IMR-90 (cell line): Measurements from ENCODE around the gene MPP2. TPM values are rescaled to one million over a fixed set of nuclear protein-coding genes. Genes with fewer than 3 reads are reported as not detected.

Experiments used
- ATAC-seq: fragments of 200-7000 bp; cut with Tn5 transposase; 2 replicates; pipeline ENCODE4 v1.9.1; 2020; ENCODE audit warnings: low read depth, mild to moderate bottlenecking, moderate library complexity
- BruUV-seq: library from RNA; stranded (reverse); fragments of 400-500 nt; replicated peaks from 2 replicates; lab custom pipeline; 2021; lab: Mats Ljungman, UMichigan
- CTCF ChIA-PET: fragments of 300-600 bp; formaldehyde crosslinking; extraction: SDS; loops from one replicate; lab custom pipeline; 2021; ENCODE audit warnings: antibody characterized with exemption; lab: Yijun Ruan, JAX
- POLR2A ChIA-PET: fragments of 300-600 bp; sonication (Branson Sonifier 250); formaldehyde crosslinking; loops from one replicate; lab custom pipeline; 2022; ENCODE audit warnings: antibody characterized with exemption; ENCODE audit not compliant: unreplicated experiment; lab: Charles Lee
- DNase-seq: peaks from one replicate; pipeline ENCODE4 v3.0.0; 2013
- H2AFZ ChIP-seq: replicated peaks from 2 replicates; pipeline ENCODE3; 2013; ENCODE audit warnings: low read length, mild to moderate bottlenecking; ENCODE audit not compliant: poor library complexity
- H2AK5ac ChIP-seq: 2 replicates; pipeline ENCODE4 v1.6.1; 2013; ENCODE audit warnings: low read depth, low read length, inconsistent platforms
- H2AK9ac ChIP-seq: replicated peaks from 2 replicates; pipeline ENCODE3; 2013; ENCODE audit warnings: mild to moderate bottlenecking, low read depth, low read length, moderate library complexity; ENCODE audit not compliant: poor library complexity
- H2BK120ac ChIP-seq: 2 replicates; pipeline ENCODE4 v1.6.1; 2013; ENCODE audit warnings: low read depth, low read length, inconsistent platforms
- H2BK15ac ChIP-seq: 3 replicates; pipeline ENCODE4 v1.6.1; 2013; ENCODE audit warnings: low read depth, low read length, inconsistent platforms
- H2BK20ac ChIP-seq: 2 replicates; pipeline ENCODE4 v1.6.1; 2013; ENCODE audit warnings: low read depth, mild to moderate bottlenecking, inconsistent platforms, low read length, moderate library complexity
- H2BK5ac ChIP-seq: 2 replicates; pipeline ENCODE4 v1.6.1; 2013; ENCODE audit warnings: mild to moderate bottlenecking, low read depth, low read length, inconsistent platforms; ENCODE audit not compliant: poor library complexity, severe bottlenecking
- H3K14ac ChIP-seq: replicated peaks from 2 replicates; pipeline ENCODE4 v1.6.1; 2013; ENCODE audit warnings: low read depth, low read length, inconsistent platforms
- H3K18ac ChIP-seq: 2 replicates; pipeline ENCODE4 v1.6.1; 2013; ENCODE audit warnings: low read depth, low read length, control low read depth
- H3K23ac ChIP-seq: 2 replicates; pipeline ENCODE4 v1.6.1; 2013; ENCODE audit warnings: low read depth, low read length, inconsistent platforms
- H3K27ac ChIP-seq: 2 replicates; pipeline ENCODE4 v1.5.1; 2013; ENCODE audit warnings: mild to moderate bottlenecking, control low read depth, low read length; ENCODE audit not compliant: insufficient read depth
- H3K27me3 ChIP-seq: 2 replicates; pipeline ENCODE4 v1.6.1; 2013; ENCODE audit warnings: low read length; ENCODE audit not compliant: control insufficient read depth, insufficient read depth
- H3K36me3 ChIP-seq: 2 replicates; pipeline ENCODE4 v1.6.1; 2013; ENCODE audit warnings: low read length, mixed read lengths; ENCODE audit not compliant: control insufficient read depth, insufficient read depth
- H3K4ac ChIP-seq: 2 replicates; pipeline ENCODE4 v1.6.1; 2013; ENCODE audit warnings: low read depth, low read length, inconsistent platforms
- H3K4me1 ChIP-seq: 2 replicates; pipeline ENCODE4 v1.6.1; 2013; ENCODE audit warnings: low read length, mixed read lengths; ENCODE audit not compliant: control insufficient read depth, insufficient read depth
- H3K4me2 ChIP-seq: 2 replicates; pipeline ENCODE4 v1.6.1; 2013; ENCODE audit warnings: low read depth, mild to moderate bottlenecking, control low read depth, low read length, moderate library complexity
- H3K4me3 ChIP-seq: 2 replicates; pipeline ENCODE4 v1.5.1; 2013; ENCODE audit warnings: low read depth, mild to moderate bottlenecking, control low read depth, low read length, moderate library complexity; ENCODE audit not compliant: insufficient read depth
- H3K56ac ChIP-seq: 2 replicates; pipeline ENCODE4 v1.6.1; 2013; ENCODE audit warnings: low read length, inconsistent platforms; ENCODE audit not compliant: insufficient read depth; ENCODE audit errors: extremely low read depth
- H3K79me1 ChIP-seq, 2 experiments: 2 replicates each; pipeline ENCODE4 v1.6.1; 2013; ENCODE audit warnings: low read length in 2 of 2, inconsistent platforms in 1 of 2, low read depth in 1 of 2
- H3K9ac ChIP-seq: 2 replicates; pipeline ENCODE4 v1.6.1; 2013; ENCODE audit warnings: low read depth, low read length, control low read depth
- H3K9me1 ChIP-seq: 2 replicates; pipeline ENCODE4 v1.6.1; 2013; ENCODE audit warnings: low read length, inconsistent platforms; ENCODE audit not compliant: insufficient read depth
- H3K9me3 ChIP-seq: 2 replicates; pipeline ENCODE4 v1.6.1; 2013; ENCODE audit warnings: low read length; ENCODE audit not compliant: control insufficient read depth, insufficient read depth
- H4K20me1 ChIP-seq: 2 replicates; pipeline ENCODE4 v1.6.1; 2013; ENCODE audit warnings: low read length, inconsistent platforms; ENCODE audit not compliant: insufficient read depth
- H4K5ac ChIP-seq: 2 replicates; pipeline ENCODE4 v1.6.1; 2013; ENCODE audit warnings: mild to moderate bottlenecking, low read depth, low read length, control low read depth
- H4K8ac ChIP-seq, 2 experiments: 2 replicates each; pipeline ENCODE4 v1.6.1; 2013; ENCODE audit warnings: low read depth in 2 of 2, low read length in 2 of 2, control low read depth in 1 of 2, inconsistent platforms in 1 of 2
- H4K91ac ChIP-seq: 2 replicates; pipeline ENCODE4 v1.6.1; 2013; ENCODE audit warnings: low read depth, low read length, inconsistent platforms; ENCODE audit not compliant: insufficient read depth
- BHLHE40 ChIP-seq: fragments of 150-350 bp; IDR thresholded peaks from 2 replicates; pipeline ENCODE4 v1.6.1; 2016; ENCODE audit warnings: mild to moderate bottlenecking, low read depth, low read length
- CEBPB ChIP-seq: IDR thresholded peaks from 2 replicates; pipeline ENCODE4 v1.6.1; 2012; ENCODE audit warnings: low read depth, low read length, improper control_type of control experiment
- CTCF ChIP-seq: conservative IDR thresholded peaks from 2 replicates; pipeline ENCODE4 v1.5.1; 2012; ENCODE audit warnings: mild to moderate bottlenecking, low read depth, low read length, improper control_type of control experiment
- FOS ChIP-seq: fragments of 150-350 bp; IDR thresholded peaks from 2 replicates; pipeline ENCODE4 v1.6.1; 2016; ENCODE audit warnings: low read depth, low read length
- MAFK ChIP-seq: IDR thresholded peaks from 2 replicates; pipeline ENCODE4 v1.6.1; 2012; ENCODE audit warnings: low read depth, low read length, improper control_type of control experiment
- MAZ ChIP-seq: IDR thresholded peaks from 2 replicates; pipeline ENCODE4 v1.6.1; 2012; ENCODE audit warnings: low read depth, mild to moderate bottlenecking, low read length, improper control_type of control experiment, moderate library complexity, borderline replicate concordance
- MXI1 ChIP-seq: IDR thresholded peaks from 2 replicates; pipeline ENCODE4 v1.6.1; 2012; ENCODE audit warnings: low read depth, mild to moderate bottlenecking, low read length, moderate library complexity, borderline replicate concordance
- POLR2A ChIP-seq: IDR thresholded peaks from 2 replicates; pipeline ENCODE4 v1.6.1; 2012; ENCODE audit warnings: mild to moderate bottlenecking, low read depth, low read length
- RCOR1 ChIP-seq: IDR thresholded peaks from 2 replicates; pipeline ENCODE4 v1.6.1; 2012; ENCODE audit warnings: mild to moderate bottlenecking, low read length, improper control_type of control experiment; ENCODE audit not compliant: insufficient replicate concordance
- RFX5 ChIP-seq: IDR thresholded peaks from 2 replicates; pipeline ENCODE4 v1.8.0; 2012; ENCODE audit warnings: low read depth, mild to moderate bottlenecking, low read length, moderate library complexity
- SMC3 ChIP-seq: fragments of 150-350 bp; IDR thresholded peaks from 2 replicates; pipeline ENCODE4 v1.6.1; 2016; ENCODE audit warnings: low read depth, mild to moderate bottlenecking, antibody characterized with exemption, low read length, moderate library complexity
- WGBS, 2 experiments: methylation state at CpG; one replicate each; pipeline versions ENCODE4 v1.1.5 to v1.1.7; 2013; ENCODE audit warnings: missing lambda C conversion rate in 2 of 2; ENCODE audit not compliant: insufficient read length in 1 of 2; ENCODE audit errors: extremely low coverage in 2 of 2; 5-methylcytosine and 5-hydroxymethylcytosine counted together
- dilution Hi-C: fragments of 300-500 bp; cut with HindIII; formaldehyde crosslinking; loops from one replicate; pipeline ENCODE4 v1.14.3; 2018; ENCODE audit warnings: low sequenced_read_pairs; ENCODE audit not compliant: unreplicated experiment
- in situ Hi-C: fragments of 300-500 bp; cut with MboI; formaldehyde crosslinking; loops from 3 replicates; pipeline ENCODE4 v1.14.3; 2019; ENCODE audit warnings: low sequenced_read_pairs, inconsistent platforms, mixed read lengths
- intact Hi-C: fragments of 100-400 bp; cut with micrococcal nuclease; formaldehyde crosslinking; loops from 2 replicates; pipeline ENCODE4 v1.10.0; 2022
- polyA plus RNA-seq, 3 experiments: library from polyadenylated mRNA; depleted of rRNA; stranded (reverse); fragments of >200 nt; gene quantifications; 2 replicates each; pipeline ENCODE4 v1.2.3, GENCODE V29; 2012; ENCODE audit warnings: low replicate concordance in 1 of 3
- total RNA-seq: library from RNA; depleted of rRNA; stranded (reverse); fragments of >200 nt; gene quantifications from 2 replicates; pipeline ENCODE4 v1.2.3, GENCODE V29; 2012

Gene MPP2
- total and polyA plus RNA-seq, 2 of the 4 experiments (the other 2 are of a cell fraction) = 3.2 to 3.8 TPM

GRCh38 chr17:43846963-43847371 lies 60.4 kb downstream of the MPP2 start, which contains the start of gene CD300LG:
Gene CD300LG (plus strand): TSS chr17:43847176. CDS start chr17:43847217, 41 bp downstream.
- no peak within 1 kb of the TSS for H3K9ac ChIP-seq
- in situ Hi-C loops (no loop called here), dilution Hi-C loops (no loop called here), intact Hi-C loops (loop anchor here (1.0 to 5.0 kb wide), 3 partner anchors 65 to 153 kb away; partner anchors contain the start of gene CFAP97D1)
- no peak within 1 kb of the TSS for H4K91ac ChIP-seq
- H3K18ac ChIP-seq = no peak within 1 kb of the TSS
- no peaks in the 10 kb centered on the region for H3K4me1 ChIP-seq
- H3K79me1 ChIP-seq = no peaks in the 10 kb centered on the region
- H2AFZ ChIP-seq = peak within 1 kb of the TSS; percentile 73
- no peak within 1 kb of the TSS for H3K56ac ChIP-seq
- BruUV-seq = no TSS peak
- no peak within 1 kb of the TSS for H2BK120ac ChIP-seq
- H2BK5ac ChIP-seq = no peak within 1 kb of the TSS
- H3K27me3 ChIP-seq = peaks cover 29% of the 10 kb centered on the region
- no peaks in the 10 kb centered on the region for H3K9me1 ChIP-seq
- H3K9me3 ChIP-seq = no peaks in the 10 kb centered on the region
- no peak within 1 kb of the TSS for H2BK20ac ChIP-seq
- no peak within 1 kb of the TSS for H3K14ac ChIP-seq
- no peak within 1 kb of the TSS for H3K4me2 ChIP-seq
- no peak within 1 kb of the TSS for H3K4me3 ChIP-seq
- no peak within 1 kb of the TSS for H3K23ac ChIP-seq
- no peaks in the 10 kb centered on the region for H4K20me1 ChIP-seq
- no peak for ATAC-seq
- H2BK15ac ChIP-seq = no peak within 1 kb of the TSS
- DNase-seq = no peak
- H4K8ac ChIP-seq = no peak within 1 kb of the TSS
- WGBS, 2 experiments = 6% methylated on average over 5 of the region's 17 CpGs; no CpG with 5 or more reads in 1 of the 2 experiments
- H3K4ac ChIP-seq = no peak within 1 kb of the TSS
- ChIA-PET CTCF (interaction anchor here (0.6 to 1.5 kb wide), 8 partner anchors 9 to 363 kb away, joined by 3 to 21 read pairs (median 4); partner anchors contain the start of gene DHX8), POLR2A (no interaction called here)
- no peaks in the 10 kb centered on the region for H3K36me3 ChIP-seq
- TF ChIP-seq POLR2A = no peak
- TF ChIP-seq RFX5 = no peak
- TF ChIP-seq CTCF = no peak
- TF ChIP-seq MAFK = no peak
- no peak for TF ChIP-seq MAZ
- TF ChIP-seq BHLHE40 = no peak
- no peak for TF ChIP-seq MXI1
- no peak for TF ChIP-seq FOS
- TF ChIP-seq RCOR1 = no peak
- no peak for TF ChIP-seq CEBPB
- no peak for TF ChIP-seq SMC3
- no peak within 1 kb of the TSS for H4K5ac ChIP-seq
- no peak within 1 kb of the TSS for H2AK5ac ChIP-seq
- H3K27ac ChIP-seq = no peak within 1 kb of the TSS
- no peak within 1 kb of the TSS for H2AK9ac ChIP-seq
